ENCODE data around the gene L2HGDH.
"Not testable (repeated sequence)": the region's sequence is repeated elsewhere in the genome, so short reads cannot be mapped to it uniquely, and the experiment has no call there.

L2HGDH gene

GRCh38 chr14:50338587-50338986 is 26.6 kb upstream of the L2HGDH start:
- DNase-seq: no peak

GRCh38 chr14:50335989-50336824 is 24.2 kb upstream of the L2HGDH start:
- DNase-seq: no peak

GRCh38 chr14:50335389-50335788 is 23.4 kb upstream of the L2HGDH start:
- DNase-seq: no peak

- no peak for DNase-seq
Measured at GRCh38 chr14:50334211-50334610, 22.2 kb upstream of the L2HGDH start.

GRCh38 chr14:50333014-50333509 is 21.0 kb upstream of the L2HGDH start:
- no peak for DNase-seq

- no peak for DNase-seq
Measured at GRCh38 chr14:50331596-50331995, 19.6 kb upstream of the L2HGDH start.

- DNase-seq: peak; percentile 53
Measured at GRCh38 chr14:50321009-50321660, 9.1 kb upstream of the L2HGDH start.

GRCh38 chr14:50320283-50320682 is 8.3 kb upstream of the L2HGDH start:
- no peak for DNase-seq

- DNase-seq: no peak
Measured at GRCh38 chr14:50319721-50320120, 7.7 kb upstream of the L2HGDH start.

GRCh38 chr14:50319293-50319692 is 7.3 kb upstream of the L2HGDH start:
- no peak for DNase-seq

GRCh38 chr14:50318031-50318626 is 6.1 kb upstream of the L2HGDH start:
- no peak for DNase-seq

- DNase-seq: not testable (repeated sequence)
Measured at GRCh38 chr14:50314098-50314497, 2.1 kb upstream of the L2HGDH start.

- no peak for DNase-seq
Measured at GRCh38 chr14:50312734-50313054, 665 bp upstream of the L2HGDH start.

GRCh38 chr14:50311337-50311971 is 575 bp downstream of the L2HGDH start:
- no peak for DNase-seq

- no peak for DNase-seq
Measured at GRCh38 chr14:50310445-50310844, 1.6 kb downstream of the L2HGDH start.

- DNase-seq: no peak
Measured at GRCh38 chr14:50308363-50308915, 3.6 kb downstream of the L2HGDH start.

GRCh38 chr14:50303744-50304471 is 8.1 kb downstream of the L2HGDH start:
- DNase-seq: no peak

- no peak for DNase-seq
Measured at GRCh38 chr14:50301914-50302313, 10.1 kb downstream of the L2HGDH start.

- DNase-seq: no peak
Measured at GRCh38 chr14:50299585-50299984, 12.4 kb downstream of the L2HGDH start.

GRCh38 chr14:50290306-50290705 is 21.7 kb downstream of the L2HGDH start:
- DNase-seq: no peak

- DNase-seq: no peak
Measured at GRCh38 chr14:50288146-50288545, 23.9 kb downstream of the L2HGDH start.

GRCh38 chr14:50285861-50286260 is 26.2 kb downstream of the L2HGDH start:
- no peak for DNase-seq

Data from activated T-cell treated with anti-CD3 and anti-CD28 coated beads for 4 hours (primary cell).